Neuronal stem cell (in vitro differentiated cells): ENCODE data around the gene TPD52L1.

Experiments
- DNase-seq: peaks from one replicate; pipeline ENCODE4 v3.0.0-alpha.2; 2013; ENCODE audit warnings: low spot score
- H2AFZ ChIP-seq: one replicate; pipeline ENCODE4 v1.6.1; 2013; ENCODE audit warnings: mild to moderate bottlenecking, low read length, inconsistent platforms
- H2AK5ac ChIP-seq: 2 replicates; pipeline ENCODE4 v1.6.1; 2013; ENCODE audit warnings: low read depth, mild to moderate bottlenecking, inconsistent platforms, low read length, moderate library complexity, mixed read lengths
- H2BK120ac ChIP-seq: 2 replicates; pipeline ENCODE4 v1.6.1; 2013; ENCODE audit warnings: low read depth, mild to moderate bottlenecking, inconsistent platforms, low read length, moderate library complexity, mixed read lengths
- H2BK12ac ChIP-seq: one replicate; pipeline ENCODE4 v1.6.1; 2013; ENCODE audit warnings: low read length, inconsistent platforms
- H2BK15ac ChIP-seq: 2 replicates; pipeline ENCODE4 v1.6.1; 2013; ENCODE audit warnings: mild to moderate bottlenecking, low read length, inconsistent platforms, mixed read lengths
- H2BK5ac ChIP-seq: one replicate; pipeline ENCODE4 v1.6.1; 2013; ENCODE audit warnings: inconsistent platforms, mild to moderate bottlenecking, low read length, moderate library complexity
- H3K14ac ChIP-seq: one replicate; pipeline ENCODE4 v1.6.1; 2013; ENCODE audit warnings: low read length, inconsistent platforms
- H3K18ac ChIP-seq: 2 replicates; pipeline ENCODE4 v1.6.1; 2013; ENCODE audit warnings: low read length, inconsistent platforms
- H3K23ac ChIP-seq: 2 replicates; pipeline ENCODE4 v1.6.1; 2013; ENCODE audit warnings: low read depth, mild to moderate bottlenecking, mixed read lengths, low read length, inconsistent platforms; ENCODE audit not compliant: poor library complexity
- H3K27ac ChIP-seq: replicated peaks from 3 replicates; pipeline ENCODE4 v1.5.1; 2013; ENCODE audit warnings: low read length, inconsistent platforms
- H3K27me3 ChIP-seq, 3 experiments: 2 replicates each; pipeline ENCODE4 v1.6.1; 2013; ENCODE audit warnings: low read length in 3 of 3, mild to moderate bottlenecking in 2 of 3, inconsistent platforms in 1 of 3, low read depth in 1 of 3, mixed read lengths in 1 of 3, moderate library complexity in 1 of 3; ENCODE audit not compliant: control insufficient read depth in 3 of 3, insufficient read depth in 3 of 3
- H3K36me3 ChIP-seq, 2 donors: replicated peaks in 1 of 2; 2 replicates each; pipeline ENCODE4 v1.6.1; 2013; ENCODE audit warnings: low read length in 2 of 2; ENCODE audit not compliant: control insufficient read depth in 2 of 2, insufficient read depth in 2 of 2
- H3K4ac ChIP-seq: 2 replicates; pipeline ENCODE4 v1.6.1; 2013; ENCODE audit warnings: inconsistent platforms, mild to moderate bottlenecking, low read length, moderate library complexity
- H3K4me1 ChIP-seq, 2 donors: 1 replicate in 1 of 2; 2 replicates in 1 of 2; pipeline ENCODE4 v1.6.1; 2013; ENCODE audit warnings: low read length in 2 of 2, low read depth in 1 of 2; ENCODE audit not compliant: control insufficient read depth in 2 of 2, insufficient read depth in 1 of 2
- H3K4me2 ChIP-seq: one replicate; pipeline ENCODE4 v1.6.1; 2013; ENCODE audit warnings: mild to moderate bottlenecking, low read length, inconsistent platforms; ENCODE audit not compliant: insufficient read depth, poor library complexity, severe bottlenecking
- H3K4me3 ChIP-seq, 2 donors: 2 replicates each; pipeline ENCODE4 v1.5.1; 2013; ENCODE audit warnings: low read length in 2 of 2, mild to moderate bottlenecking in 2 of 2, inconsistent platforms in 1 of 2, moderate library complexity in 1 of 2
- H3K79me1 ChIP-seq: one replicate; pipeline ENCODE4 v1.6.1; 2013; ENCODE audit warnings: low read depth, mild to moderate bottlenecking, inconsistent platforms, low read length, moderate library complexity
- H3K9ac ChIP-seq: one replicate; pipeline ENCODE4 v1.6.1; 2013; ENCODE audit warnings: mild to moderate bottlenecking, low read depth, low read length, inconsistent platforms; ENCODE audit not compliant: poor library complexity
- H3K9me3 ChIP-seq, 2 donors: replicated peaks in 1 of 2; 2 replicates each; pipeline versions ENCODE3 to v1.6.1; 2013; ENCODE audit warnings: low read length in 2 of 2, mild to moderate bottlenecking in 2 of 2, inconsistent platforms in 1 of 2, low read depth in 1 of 2, mixed read lengths in 1 of 2, moderate library complexity in 1 of 2; ENCODE audit not compliant: control insufficient read depth in 2 of 2, insufficient read depth in 1 of 2
- H4K8ac ChIP-seq: one replicate; pipeline ENCODE4 v1.6.1; 2013; ENCODE audit warnings: low read depth, mild to moderate bottlenecking, inconsistent platforms, low read length, moderate library complexity
- H4K91ac ChIP-seq: one replicate; pipeline ENCODE4 v1.6.1; 2013; ENCODE audit warnings: low read length, low read depth, mild to moderate bottlenecking, inconsistent platforms; ENCODE audit not compliant: poor library complexity
- WGBS, 2 donors: extraction: QIAGEN DNeasy Blood & Tissue Kit; methylation state at CpG; one replicate each; pipeline ENCODE4 v1.1.7; 2013; ENCODE audit warnings: missing lambda C conversion rate in 2 of 2, mixed read lengths in 1 of 2; ENCODE audit not compliant: insufficient read length in 2 of 2, insufficient replicate concordance in 1 of 2; ENCODE audit errors: extremely low coverage in 2 of 2; 5-methylcytosine and 5-hydroxymethylcytosine counted together

Gene TPD52L1

DNA sequence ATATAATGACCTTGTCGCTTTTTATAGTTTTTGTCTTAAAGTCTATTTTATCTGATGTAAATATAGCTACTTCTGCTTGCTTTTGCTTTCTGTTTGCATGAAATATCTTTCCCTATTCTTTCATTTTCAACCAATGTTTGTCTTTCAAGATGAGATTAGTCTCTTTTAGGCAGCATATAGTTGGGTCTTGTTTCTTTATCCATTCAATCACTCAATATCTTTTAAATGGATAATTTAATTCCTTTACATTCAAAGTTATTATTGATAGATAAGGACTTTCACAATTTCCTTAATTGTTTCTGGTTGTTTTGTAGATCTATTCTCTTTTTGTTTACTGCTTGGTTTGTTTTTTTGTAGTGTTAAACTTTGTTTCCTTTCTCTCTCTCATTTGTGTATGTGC lies 43.5 kb upstream of the TPD52L1 start:
- no peak overlapping the region for H3K4me3 ChIP-seq
- H3K14ac ChIP-seq: no peak overlapping the region
- H4K91ac ChIP-seq: no peak overlapping the region
- H3K4me1 ChIP-seq: no peaks in the 10 kb centered on the region
- no peak for DNase-seq
- no peaks in the 10 kb centered on the region for H3K27me3 ChIP-seq
- H3K4me2 ChIP-seq: no peak overlapping the region
- H2AFZ ChIP-seq: no peak overlapping the region
- H4K8ac ChIP-seq: no peak overlapping the region
- H3K23ac ChIP-seq: no peak overlapping the region
- H3K9ac ChIP-seq: no peak overlapping the region
- H2BK5ac ChIP-seq: no peak overlapping the region
- no peak overlapping the region for H2BK120ac ChIP-seq
- no peak overlapping the region for H3K18ac ChIP-seq
- H2BK15ac ChIP-seq: no peak overlapping the region
- H3K27ac ChIP-seq: no peak overlapping the region
- H3K79me1 ChIP-seq: no peaks in the 10 kb centered on the region
- H3K36me3 ChIP-seq: no peaks in the 10 kb centered on the region
- no peak overlapping the region for H2BK12ac ChIP-seq
- no peak overlapping the region for H2AK5ac ChIP-seq
- H3K9me3 ChIP-seq: peaks cover 3 to 22% of the 10 kb centered on the region in 2 donors
- no CpG with 5 or more reads among the region's 1 CpG for WGBS, 2 donors
- H3K4ac ChIP-seq: no peak overlapping the region

DNA sequence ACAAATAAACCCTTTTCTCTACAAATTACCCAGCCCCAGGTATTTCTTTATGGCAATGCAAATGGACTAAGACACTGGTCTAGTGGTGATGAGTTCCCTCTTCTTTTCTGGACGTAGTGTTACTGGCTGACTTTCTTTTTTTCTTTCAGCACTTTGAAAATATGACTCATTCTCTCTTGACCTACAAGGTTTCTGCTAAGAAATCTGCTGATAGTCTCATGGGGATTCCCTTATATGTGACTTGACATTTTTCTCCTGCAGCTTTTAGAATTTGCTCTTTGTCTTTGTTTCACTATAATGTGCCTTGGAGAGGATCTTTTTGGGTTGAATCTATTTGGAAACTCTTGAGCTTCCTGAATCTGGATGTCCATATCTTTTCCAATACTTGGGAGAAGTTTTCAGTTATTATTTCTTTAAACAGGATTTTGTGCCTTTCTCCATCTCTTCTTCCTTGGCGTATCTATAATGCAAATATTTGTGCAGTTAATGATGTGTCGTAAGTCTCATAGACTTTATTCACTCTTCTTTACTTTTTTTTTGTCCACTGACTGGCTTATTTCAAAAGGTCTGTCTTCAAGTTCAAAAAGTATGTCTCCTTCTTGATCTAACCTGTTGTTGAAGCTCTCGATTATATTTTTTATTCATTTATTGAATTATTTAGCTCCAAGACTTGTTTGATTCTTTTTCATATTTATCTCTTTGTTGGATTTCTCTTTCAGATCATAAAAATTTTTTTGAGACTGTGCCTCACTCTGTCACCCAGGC lies 42.2 kb upstream of the TPD52L1 start:
- Histone ChIP-seq H3K79me1 (no peaks in the 10 kb centered on the region), H3K4me1 (no peaks in the 10 kb centered on the region), H3K4me3 (no peak overlapping the region), H2BK15ac (no peak overlapping the region), H4K8ac (no peak overlapping the region), H2AFZ (no peak overlapping the region), H3K36me3 (no peaks in the 10 kb centered on the region), H3K9ac (no peak overlapping the region), H3K27ac (no peak overlapping the region), H2BK12ac (no peak overlapping the region), H3K9me3 (peaks cover 3 to 22% of the 10 kb centered on the region in 2 donors), H3K14ac (no peak overlapping the region), H3K18ac (no peak overlapping the region), H3K23ac (no peak overlapping the region), H2BK5ac (no peak overlapping the region), H3K4me2 (no peak overlapping the region), H2BK120ac (no peak overlapping the region), H3K27me3 (no peaks in the 10 kb centered on the region), H3K4ac (no peak overlapping the region), H4K91ac (no peak overlapping the region), H2AK5ac (no peak overlapping the region)
- no peak for DNase-seq
- WGBS, 2 donors: no CpG with 5 or more reads among the region's 4 CpGs

DNA sequence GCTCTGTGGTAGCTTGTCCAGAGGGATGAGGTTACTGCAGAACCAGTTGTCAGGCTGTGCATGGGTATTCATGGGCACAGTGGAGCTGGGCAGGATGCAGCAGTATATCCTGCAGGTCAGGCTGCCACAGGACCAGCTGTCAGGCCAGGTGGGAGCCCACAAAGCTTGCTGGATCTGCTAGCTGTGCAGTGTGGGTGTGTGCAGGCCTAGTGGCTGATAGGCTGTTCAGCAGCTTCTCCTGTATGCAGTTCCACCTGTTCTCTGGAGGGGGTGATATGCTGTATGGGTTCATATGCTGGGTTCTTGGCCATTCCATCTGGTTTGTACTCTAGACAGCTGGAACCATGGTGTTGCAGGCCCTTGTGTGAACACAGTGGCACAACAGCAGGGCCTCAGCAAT lies 40.6 kb upstream of the TPD52L1 start:
- no peaks in the 10 kb centered on the region for H3K4me1 ChIP-seq

DNA sequence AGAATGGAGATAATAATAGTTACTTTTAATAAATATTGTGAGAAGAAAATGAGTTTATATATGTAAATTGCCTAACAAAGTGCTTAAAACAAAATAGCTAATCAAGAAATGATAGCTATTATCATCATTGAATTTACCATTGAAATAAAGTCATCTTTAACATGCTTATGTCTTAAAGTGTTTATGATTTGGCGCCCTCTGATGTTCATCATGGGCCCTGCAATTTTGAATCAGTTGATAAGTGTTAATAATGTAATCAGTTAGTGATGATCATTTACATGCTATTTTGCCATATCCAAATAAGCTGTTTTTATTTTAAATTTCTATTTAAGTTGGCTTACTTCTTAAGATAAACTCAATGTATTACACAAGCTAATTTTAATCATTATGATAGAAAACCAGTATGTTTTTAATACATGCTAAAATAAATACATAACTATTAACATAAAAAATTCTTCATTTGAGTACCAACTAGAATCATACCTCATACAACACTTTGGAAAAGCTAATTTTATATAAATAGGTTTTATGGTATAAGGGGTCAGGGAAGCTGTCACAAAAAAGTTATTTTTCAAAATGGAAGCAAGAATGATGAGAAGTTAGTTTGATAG lies 39.2 kb upstream of the TPD52L1 start:
- H2BK15ac ChIP-seq: no peak overlapping the region
- H2AFZ ChIP-seq: no peak overlapping the region
- H3K27me3 ChIP-seq: no peaks in the 10 kb centered on the region
- no peak overlapping the region for H2AK5ac ChIP-seq
- H3K4me3 ChIP-seq: no peak overlapping the region
- no peak overlapping the region for H4K8ac ChIP-seq
- no peak overlapping the region for H3K23ac ChIP-seq
- no peak overlapping the region for H4K91ac ChIP-seq
- no peaks in the 10 kb centered on the region for H3K4me1 ChIP-seq
- no peak overlapping the region for H3K4ac ChIP-seq
- peaks cover 3 to 20% of the 10 kb centered on the region in 2 donors for H3K9me3 ChIP-seq
- no peak overlapping the region for H3K9ac ChIP-seq
- no peak overlapping the region for H3K4me2 ChIP-seq
- no peak overlapping the region for H2BK120ac ChIP-seq
- no peak for DNase-seq
- H2BK5ac ChIP-seq: no peak overlapping the region
- H3K27ac ChIP-seq: no peak overlapping the region
- H3K14ac ChIP-seq: no peak overlapping the region
- no peaks in the 10 kb centered on the region for H3K79me1 ChIP-seq
- no peaks in the 10 kb centered on the region for H3K36me3 ChIP-seq
- H2BK12ac ChIP-seq: no peak overlapping the region
- no CpG with 5 or more reads among the region's 1 CpG for WGBS, 2 donors
- no peak overlapping the region for H3K18ac ChIP-seq

More for the DNA sequence above, 40.6 kb upstream of the TPD52L1 start:
- no peak overlapping the region for H3K14ac ChIP-seq
- H3K79me1 ChIP-seq: no peaks in the 10 kb centered on the region
- no peak overlapping the region for H3K9ac ChIP-seq
- H3K9me3 ChIP-seq: peaks cover 3 to 22% of the 10 kb centered on the region in 2 donors
- no peak overlapping the region for H2AK5ac ChIP-seq
- DNase-seq: no peak
- no peaks in the 10 kb centered on the region for H3K36me3 ChIP-seq
- no peak overlapping the region for H2BK12ac ChIP-seq
- H2BK120ac ChIP-seq: no peak overlapping the region
- H3K18ac ChIP-seq: peak overlapping the region; percentile 8
- no peak overlapping the region for H3K4ac ChIP-seq
- H2AFZ ChIP-seq: no peak overlapping the region
- H3K27me3 ChIP-seq: no peaks in the 10 kb centered on the region
- no peak overlapping the region for H2BK5ac ChIP-seq
- no peak overlapping the region for H2BK15ac ChIP-seq
- H4K8ac ChIP-seq: no peak overlapping the region
- H3K4me2 ChIP-seq: no peak overlapping the region
- no peak overlapping the region for H4K91ac ChIP-seq
- H3K27ac ChIP-seq: no peak overlapping the region
- no peak overlapping the region for H3K4me3 ChIP-seq
- H3K23ac ChIP-seq: no peak overlapping the region
